GM20431 (cell line): Measurements from ENCODE around the gene ZEB2.

Experiments
- in situ Hi-C: fragments of 300-500 bp; cut with MseI, MboI; formaldehyde crosslinking; loops from one replicate; pipeline ENCODE4 v1.15.0; 2020; ENCODE audit warnings: low sequenced_read_pairs; ENCODE audit not compliant: unreplicated experiment

ZEB2 gene

GRCh38 chr2:144334551-144334950, 185.4 kb downstream of the ZEB2 start:
- in situ Hi-C loops = no loop called here
